Mucosa of descending colon (tissue), 3 donors: Measurements from ENCODE around the gene PDE8B. TPM values are rescaled to one million over a fixed set of nuclear protein-coding genes. Genes with fewer than 3 reads are reported as not detected.

Source experiments
- ATAC-seq: fragments of 200-7000 bp; cut with Tn5 transposase; one replicate; pipeline ENCODE4 v1.9.1; 2020; ENCODE audit warnings: mild to moderate bottlenecking, moderate library complexity
- DNase-seq, 3 donors: peaks; one replicate each; pipeline ENCODE4 v3.0.0-alpha.2; 2020
- H3K36me3 ChIP-seq: fragments of 200-600 bp; one replicate; pipeline ENCODE4 v1.8.0; 2021; ENCODE audit warnings: low read depth, mild to moderate bottlenecking
- H3K4me1 ChIP-seq: fragments of 200-600 bp; one replicate; pipeline ENCODE4 v1.8.0; 2021; ENCODE audit warnings: low read depth, mild to moderate bottlenecking
- H3K4me3 ChIP-seq: fragments of 200-600 bp; one replicate; pipeline ENCODE4 v1.8.0; 2021; ENCODE audit warnings: mild to moderate bottlenecking
- H3K9me3 ChIP-seq: fragments of 200-600 bp; one replicate; pipeline ENCODE4 v1.8.0; 2021; ENCODE audit warnings: mild to moderate bottlenecking
- intact Hi-C, 2 donors: fragments of 100-400 bp; cut with DNase I in 1 of 2; cut with micrococcal nuclease in 1 of 2; formaldehyde crosslinking; loops; one replicate each; pipeline versions ENCODE4 v1.11.0 to v1.11.1; 2022; cut with DNase I, micrococcal nuclease
- total RNA-seq, 3 donors: library from RNA; stranded (reverse); fragmentation: NEBNext Ultra II Directional in 2 of 3; extraction: Animal tissue kit (Norgen Biotek cat#: 25700) in 2 of 3; gene quantifications; one replicate each; pipeline versions ENCODE4 v1.2.1 to v1.2.4, GENCODE V29; 2021 to 2023
- TF ChIP-seq, protein P1 (sequence below): fragments of 200-600 bp; IDR thresholded peaks from one replicate; pipeline ENCODE4 v1.8.0; 2022; ENCODE audit warnings: antibody characterized with exemption, mild to moderate bottlenecking
- donor health status: DM: no; HTN: no; CAD: no; lungs with moderate emphysema.
- donor health status: DM: no; HTN: no; CAD: no.
- donor health status: DM: no; HTN: yes; CAD: no.

The PDE8B gene
- total RNA-seq, 3 donors from 2014 or later, result 0.52 to 6.9 (median 0.70) TPM

DNA sequence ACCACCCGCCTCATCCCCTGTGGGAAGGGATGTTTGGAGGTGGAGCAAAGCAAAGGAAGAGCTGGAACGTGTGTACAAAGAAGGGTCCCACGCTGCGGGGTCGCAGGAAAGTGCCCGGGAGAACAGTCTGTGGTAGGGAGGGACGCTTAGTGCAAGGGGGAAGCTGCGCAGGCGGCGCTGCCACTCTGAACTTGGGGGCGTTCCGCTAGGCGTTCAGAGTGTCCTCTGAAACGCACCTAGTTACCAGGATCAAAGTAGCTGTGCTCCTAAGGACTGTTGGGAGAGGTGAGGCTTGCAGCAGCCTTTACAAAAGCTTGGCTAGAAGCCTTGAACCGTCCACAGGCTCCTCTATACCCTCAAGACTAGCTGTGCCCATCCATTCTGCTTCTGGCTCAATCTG lies 29.3 kb upstream of the PDE8B start:
- DNase-seq (no peak), ATAC-seq (peak; percentile 28)
- no peak overlapping the region for H3K4me3 ChIP-seq
- intact Hi-C loops, result no loop called here
- no peaks in the 10 kb centered on the region for H3K4me1 ChIP-seq
- TF ChIP-seq, protein P1, sequence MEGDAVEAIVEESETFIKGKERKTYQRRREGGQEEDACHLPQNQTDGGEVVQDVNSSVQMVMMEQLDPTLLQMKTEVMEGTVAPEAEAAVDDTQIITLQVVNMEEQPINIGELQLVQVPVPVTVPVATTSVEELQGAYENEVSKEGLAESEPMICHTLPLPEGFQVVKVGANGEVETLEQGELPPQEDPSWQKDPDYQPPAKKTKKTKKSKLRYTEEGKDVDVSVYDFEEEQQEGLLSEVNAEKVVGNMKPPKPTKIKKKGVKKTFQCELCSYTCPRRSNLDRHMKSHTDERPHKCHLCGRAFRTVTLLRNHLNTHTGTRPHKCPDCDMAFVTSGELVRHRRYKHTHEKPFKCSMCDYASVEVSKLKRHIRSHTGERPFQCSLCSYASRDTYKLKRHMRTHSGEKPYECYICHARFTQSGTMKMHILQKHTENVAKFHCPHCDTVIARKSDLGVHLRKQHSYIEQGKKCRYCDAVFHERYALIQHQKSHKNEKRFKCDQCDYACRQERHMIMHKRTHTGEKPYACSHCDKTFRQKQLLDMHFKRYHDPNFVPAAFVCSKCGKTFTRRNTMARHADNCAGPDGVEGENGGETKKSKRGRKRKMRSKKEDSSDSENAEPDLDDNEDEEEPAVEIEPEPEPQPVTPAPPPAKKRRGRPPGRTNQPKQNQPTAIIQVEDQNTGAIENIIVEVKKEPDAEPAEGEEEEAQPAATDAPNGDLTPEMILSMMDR, result no peak
- no peaks in the 10 kb centered on the region for H3K9me3 ChIP-seq
- no peaks in the 10 kb centered on the region for H3K36me3 ChIP-seq

GRCh38 chr5:77181596-77182304 lies 28.7 kb upstream of the PDE8B start:
- no peak overlapping the region for H3K4me3 ChIP-seq
- H3K36me3 ChIP-seq, result no peaks in the 10 kb centered on the region
- no peaks in the 10 kb centered on the region for H3K9me3 ChIP-seq
- TF ChIP-seq, protein P1, result no peak
- DNase-seq (no peak), ATAC-seq (peak; percentile 37)
- H3K4me1 ChIP-seq, result no peaks in the 10 kb centered on the region
- intact Hi-C loops, result no loop called here

GRCh38 chr5:77182367-77182766 lies 28.1 kb upstream of the PDE8B start:
- intact Hi-C loops, result no loop called here
- Histone ChIP-seq H3K9me3 (no peaks in the 10 kb centered on the region), H3K4me1 (no peaks in the 10 kb centered on the region), H3K4me3 (no peak overlapping the region), H3K36me3 (no peaks in the 10 kb centered on the region)
- DNase-seq (no peak), ATAC-seq (no peak)
- TF ChIP-seq, protein P1, result no peak

GRCh38 chr5:77186652-77187370 lies 23.7 kb upstream of the PDE8B start:
- no peak for ATAC-seq
- no peak overlapping the region for H3K4me3 ChIP-seq
- H3K4me1 ChIP-seq, result no peaks in the 10 kb centered on the region
- H3K36me3 ChIP-seq, result no peaks in the 10 kb centered on the region
- H3K9me3 ChIP-seq, result no peaks in the 10 kb centered on the region
- DNase-seq, result no peak
- TF ChIP-seq, protein P1, result no peak
- intact Hi-C loops, result no loop called here

DNA sequence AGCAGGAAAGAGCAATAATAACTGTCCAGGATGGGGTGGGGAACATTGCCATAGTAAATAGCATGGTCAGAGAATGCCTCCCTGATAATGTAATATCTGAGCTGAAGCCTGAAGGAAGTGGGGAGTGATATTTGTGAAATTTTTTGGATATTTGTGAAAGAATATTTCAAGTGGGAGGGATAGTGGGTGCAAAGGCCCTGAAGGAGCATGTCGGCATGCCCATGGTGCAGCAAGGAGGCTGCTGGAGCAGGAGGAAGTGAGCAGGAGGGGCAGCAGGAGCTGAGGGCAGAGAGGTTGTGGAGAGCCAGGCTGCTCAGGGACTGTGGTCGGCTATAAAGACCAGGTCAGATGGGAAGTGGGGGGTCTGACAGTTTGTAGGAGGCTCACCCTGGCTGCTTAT lies 21.1 kb upstream of the PDE8B start:
- DNase-seq (no peak), ATAC-seq (no peak)
- no peaks in the 10 kb centered on the region for H3K36me3 ChIP-seq
- TF ChIP-seq, protein P1, result no peak
- H3K9me3 ChIP-seq, result no peaks in the 10 kb centered on the region
- no peak overlapping the region for H3K4me3 ChIP-seq
- no peaks in the 10 kb centered on the region for H3K4me1 ChIP-seq
- intact Hi-C loops, result no loop called here
